Measurements from ENCODE around the gene LDAH. TPM values are rescaled to one million over a fixed set of nuclear protein-coding genes. Genes with fewer than 3 reads are reported as not detected.

LDAH gene
- 10 to 100 TPM; 32.9 to 38.8 (median 36.1) TPM for polyA plus RNA-seq (ENCODE audit: insufficient read length in 4 of 4)

DNA sequence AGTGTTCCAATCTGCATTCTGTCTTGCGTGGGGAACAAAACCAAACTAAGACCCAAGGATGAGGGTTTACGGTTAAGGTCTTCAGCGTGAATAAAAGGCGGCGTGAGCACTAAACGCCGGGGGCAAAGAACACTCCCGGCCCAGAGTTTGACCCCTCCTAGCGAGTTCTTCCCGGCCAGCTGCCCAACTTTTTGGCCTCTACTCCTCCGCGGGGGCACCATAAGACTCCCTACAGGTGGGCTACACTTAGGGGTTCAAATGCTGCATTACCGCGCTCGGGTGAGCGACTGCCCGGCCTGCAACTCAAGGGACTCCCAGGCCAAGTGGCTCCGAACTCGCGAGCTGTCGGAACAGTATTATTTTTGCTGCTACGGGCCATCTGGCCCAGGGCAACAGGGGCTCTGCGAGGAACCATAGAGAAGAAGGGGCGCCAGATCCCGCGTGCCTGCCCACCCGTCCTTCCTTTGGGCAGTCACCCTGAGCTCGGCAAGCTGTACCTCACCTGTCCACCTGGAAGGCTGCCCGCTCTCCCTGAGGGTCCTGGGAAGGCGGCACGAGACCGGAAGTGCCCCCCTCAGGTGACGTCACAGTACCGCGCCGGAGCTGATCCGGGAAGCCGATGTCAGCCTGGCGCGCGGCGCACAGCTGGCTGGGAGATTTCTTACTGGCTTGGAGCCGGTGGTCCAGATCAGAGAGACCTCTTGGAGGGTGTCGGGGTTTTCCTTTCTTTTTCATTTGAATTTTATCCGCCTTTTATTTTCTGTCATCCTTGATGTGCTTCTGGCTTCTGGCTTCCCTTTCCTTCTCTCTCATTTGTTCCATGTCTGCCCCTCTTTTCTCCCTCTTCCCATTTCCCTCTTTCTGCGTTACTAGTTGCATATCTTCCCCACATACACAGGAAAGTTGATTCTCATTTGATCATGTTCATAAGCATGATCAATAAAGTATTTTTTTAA is at the start of gene LDAH:
LDAH (minus strand) TSS at position 567 of the 956 bp plus-strand sequence. CDS start 21,638 bp downstream, outside the sequence.
- peak; percentile 88 to 93 (median 90) for DNase-seq (ENCODE audit: low read depth in 4 of 4, low spot score in 2 of 4)

GRCh38 chr2:20868377-20868776 is 45.5 kb upstream of the LDAH start:
- DNase-seq (ENCODE audit: low read depth in 4 of 4, low spot score in 2 of 4) = no peak

- DNase-seq (ENCODE audit: low read depth in 4 of 4, low spot score in 2 of 4) = no peak
These were observed 39.9 kb upstream of the LDAH start for GRCh38 chr2:20862850-20863249.

- DNase-seq (ENCODE audit: low read depth in 4 of 4, low spot score in 2 of 4) = no peak
These were observed 32.6 kb upstream of the LDAH start for GRCh38 chr2:20855456-20855855.

DNA sequence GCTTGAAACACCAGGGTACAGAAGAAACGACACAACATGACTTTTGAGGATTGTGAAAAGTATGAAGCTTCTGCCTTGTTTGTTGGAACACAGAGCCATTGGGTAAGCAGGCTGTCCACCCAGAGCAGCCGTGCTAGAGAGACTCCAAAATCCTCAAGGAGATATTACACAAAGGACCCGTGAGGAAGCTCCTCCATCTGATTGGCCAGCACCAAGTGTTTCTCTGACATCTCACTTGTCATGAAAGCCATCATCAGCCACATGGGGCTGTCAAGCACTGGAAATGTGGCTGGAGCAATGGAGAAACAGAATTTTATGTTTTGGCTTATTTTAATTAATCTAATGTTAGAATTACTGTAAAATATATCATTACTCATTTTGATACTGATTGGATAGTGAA is 29.8 kb upstream of the LDAH start:
- no peak for DNase-seq (ENCODE audit: low read depth in 4 of 4, low spot score in 2 of 4)

- no peak for DNase-seq (ENCODE audit: low read depth in 4 of 4, low spot score in 2 of 4)
These were observed 29.2 kb upstream of the LDAH start for GRCh38 chr2:20852139-20852538.

DNA sequence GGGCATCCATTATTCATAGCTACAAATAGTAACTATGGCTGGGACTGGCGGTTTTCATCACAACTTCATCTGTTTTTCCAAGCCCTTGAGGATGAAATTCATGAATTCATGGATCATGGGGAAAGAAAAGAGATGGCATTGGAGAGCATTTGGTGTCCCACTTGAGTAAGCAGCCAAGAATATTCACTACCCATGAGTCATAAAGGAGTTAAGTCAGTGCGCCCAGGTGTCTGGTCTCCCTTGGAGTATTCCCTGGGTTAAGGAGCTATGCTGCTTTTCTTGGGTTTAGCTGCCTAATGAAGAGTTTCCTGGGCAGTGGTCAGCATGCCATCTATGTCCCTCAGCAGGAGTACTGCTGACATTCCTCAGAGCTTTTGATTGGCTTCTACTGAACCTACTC is 21.3 kb upstream of the LDAH start:
- no peak for DNase-seq (ENCODE audit: low read depth in 4 of 4, low spot score in 2 of 4)

- no peak for DNase-seq (ENCODE audit: low read depth in 4 of 4, low spot score in 2 of 4)
These were observed 16.2 kb upstream of the LDAH start for GRCh38 chr2:20839052-20839451.

DNA sequence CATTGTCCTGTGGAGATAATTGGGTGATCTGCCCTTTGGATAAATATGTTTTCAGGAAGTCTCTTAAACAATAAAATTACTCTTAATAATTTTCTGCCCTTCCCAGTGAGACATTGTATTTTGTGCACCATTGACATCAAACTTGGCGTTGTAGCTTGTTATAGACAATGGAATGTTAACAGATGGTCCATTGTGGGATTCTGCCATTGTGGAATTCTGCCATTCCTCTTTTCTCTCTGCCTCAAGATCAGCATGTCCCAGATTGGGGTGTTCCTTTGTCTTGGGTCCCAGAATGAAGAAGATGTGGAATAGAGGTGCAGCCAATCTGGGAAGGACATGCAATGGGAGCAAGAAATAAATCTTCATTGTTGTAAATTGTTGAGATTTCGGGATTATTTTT is 15.1 kb upstream of the LDAH start:
- no peak for DNase-seq (ENCODE audit: low read depth in 4 of 4, low spot score in 2 of 4)

GRCh38 chr2:20836521-20836920 is 13.6 kb upstream of the LDAH start:
- no peak for DNase-seq (ENCODE audit: low read depth in 4 of 4, low spot score in 2 of 4)

DNA sequence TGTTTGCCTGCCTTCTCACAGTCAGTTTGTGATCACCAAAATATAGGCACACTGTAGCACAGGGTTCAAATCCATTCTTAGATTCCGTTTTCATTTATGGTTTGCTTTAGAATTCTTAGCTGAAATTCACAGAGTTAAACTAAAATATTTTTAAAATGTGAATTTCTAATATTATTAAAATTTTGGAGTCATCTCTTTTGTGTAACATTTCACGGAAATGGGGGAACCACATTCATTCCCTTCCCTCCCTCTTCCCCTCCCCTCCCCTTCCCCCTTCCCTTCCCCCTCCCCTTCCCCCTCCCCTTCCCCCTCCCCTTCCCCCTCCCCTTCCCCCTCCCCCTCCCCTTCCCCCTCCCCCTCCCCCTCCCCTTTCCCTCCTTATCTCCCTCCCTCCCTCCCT is 11.4 kb upstream of the LDAH start:
- no peak for DNase-seq (ENCODE audit: low read depth in 4 of 4, low spot score in 2 of 4)

GRCh38 chr2:20832606-20833005 is 9.7 kb upstream of the LDAH start:
- no peak for DNase-seq (ENCODE audit: low read depth in 4 of 4, low spot score in 2 of 4)

DNA sequence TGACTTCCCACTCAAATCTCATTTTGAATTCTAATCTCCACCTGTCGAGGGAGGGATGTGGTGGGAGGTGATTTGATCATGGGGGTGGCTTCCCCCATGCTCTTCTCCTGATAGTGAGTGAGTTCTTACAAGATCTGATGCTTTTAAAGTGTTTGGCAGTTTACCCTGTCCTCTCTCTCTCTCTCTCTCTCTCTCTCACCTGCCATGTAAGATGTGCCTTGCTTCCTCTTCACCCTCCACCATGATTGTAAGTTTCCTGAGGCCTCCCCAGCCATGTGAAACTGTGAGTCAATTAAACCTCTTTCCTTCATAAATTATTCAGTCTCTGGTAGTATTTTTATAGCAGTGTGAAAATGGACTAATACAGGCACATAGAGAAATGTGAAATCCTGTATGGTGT is 7.0 kb upstream of the LDAH start:
- no peak for DNase-seq (ENCODE audit: low read depth in 4 of 4, low spot score in 2 of 4)

DNA sequence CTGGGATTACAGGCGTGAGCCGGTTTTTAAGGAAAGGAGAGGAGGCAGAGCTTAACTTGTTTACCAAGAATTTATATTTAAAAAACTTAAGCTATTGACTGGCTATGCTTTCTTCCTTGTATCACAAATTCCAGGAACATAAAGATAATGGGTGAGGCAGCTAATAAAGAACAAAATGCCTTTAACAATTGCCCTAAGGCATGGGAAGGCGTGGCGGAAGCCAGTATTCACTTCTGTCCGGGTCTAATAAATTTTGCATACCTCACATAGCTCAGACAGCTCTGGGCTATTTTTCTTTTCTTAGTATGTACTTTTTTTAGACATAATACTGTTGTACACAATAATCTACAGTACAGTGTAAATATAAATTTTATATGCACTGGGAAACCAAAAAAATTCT is 1.0 kb upstream of the LDAH start:
- DNase-seq (ENCODE audit: low read depth in 4 of 4, low spot score in 2 of 4) = no peak

GRCh38 chr2:20818820-20819219 is 4.1 kb downstream of the LDAH start:
- no peak for DNase-seq (ENCODE audit: low read depth in 4 of 4, low spot score in 2 of 4)

GRCh38 chr2:20815216-20815615 is 7.7 kb downstream of the LDAH start:
- no peak for DNase-seq (ENCODE audit: low read depth in 4 of 4, low spot score in 2 of 4)

- DNase-seq (ENCODE audit: low read depth in 4 of 4, low spot score in 2 of 4) = no peak
These were observed 10.1 kb downstream of the LDAH start for GRCh38 chr2:20812779-20813178.

DNA sequence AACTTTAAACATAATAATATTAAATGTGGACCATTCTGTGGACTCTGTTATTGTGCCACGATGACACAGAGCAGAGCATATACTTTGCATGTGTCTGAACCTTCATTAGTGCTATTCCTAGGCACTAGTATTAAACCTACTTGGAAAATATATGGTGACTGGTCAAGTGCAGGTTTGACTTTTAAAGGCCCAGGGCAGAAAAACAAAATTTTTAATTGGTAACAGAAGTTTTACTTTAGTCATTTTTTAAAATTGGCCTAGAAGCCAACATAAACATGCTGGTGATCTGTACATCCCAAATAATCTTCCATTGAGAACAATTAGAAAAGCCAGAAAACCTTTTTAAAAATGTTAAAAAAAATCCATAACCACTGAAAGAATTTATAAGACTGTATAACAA is 16.6 kb downstream of the LDAH start:
- DNase-seq (ENCODE audit: low read depth in 4 of 4, low spot score in 2 of 4) = no peak

- DNase-seq (ENCODE audit: low read depth in 4 of 4, low spot score in 2 of 4) = no peak
These were observed 18.9 kb downstream of the LDAH start for GRCh38 chr2:20803974-20804373.

DNA sequence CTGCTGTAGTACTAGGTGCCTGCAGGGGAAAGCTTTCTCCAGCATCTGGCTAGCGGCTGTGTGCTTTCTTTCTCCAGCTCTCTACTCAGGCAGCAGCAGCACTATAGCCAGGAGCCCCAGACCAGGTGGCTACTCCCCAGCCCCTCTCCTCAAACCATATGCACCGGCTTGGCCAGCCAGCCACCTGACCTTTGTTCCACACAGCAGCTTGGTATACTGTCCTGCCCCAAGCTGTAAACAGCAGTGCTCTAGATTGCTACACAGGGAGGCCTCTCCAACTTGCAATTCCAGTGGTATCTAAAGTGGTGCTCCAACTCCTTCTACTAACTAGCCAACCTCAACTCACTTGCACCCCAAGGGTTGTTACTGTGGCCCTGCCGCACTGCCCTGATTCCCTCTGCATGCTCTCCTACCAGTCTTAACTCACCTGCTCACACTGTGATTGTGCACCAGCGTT is 19.6 kb downstream of the LDAH start:
- no peak for DNase-seq (ENCODE audit: low read depth in 4 of 4, low spot score in 2 of 4)

- no peak for DNase-seq (ENCODE audit: low read depth in 4 of 4, low spot score in 2 of 4)
These were observed 25.8 kb downstream of the LDAH start for GRCh38 chr2:20797096-20797495.

- no peak for DNase-seq (ENCODE audit: low read depth in 4 of 4, low spot score in 2 of 4)
These were observed 26.5 kb downstream of the LDAH start for GRCh38 chr2:20796374-20796791.

All from left renal cortex interstitium (tissue), 4 donors.